ENCODE results near the gene FAH.

DNA sequence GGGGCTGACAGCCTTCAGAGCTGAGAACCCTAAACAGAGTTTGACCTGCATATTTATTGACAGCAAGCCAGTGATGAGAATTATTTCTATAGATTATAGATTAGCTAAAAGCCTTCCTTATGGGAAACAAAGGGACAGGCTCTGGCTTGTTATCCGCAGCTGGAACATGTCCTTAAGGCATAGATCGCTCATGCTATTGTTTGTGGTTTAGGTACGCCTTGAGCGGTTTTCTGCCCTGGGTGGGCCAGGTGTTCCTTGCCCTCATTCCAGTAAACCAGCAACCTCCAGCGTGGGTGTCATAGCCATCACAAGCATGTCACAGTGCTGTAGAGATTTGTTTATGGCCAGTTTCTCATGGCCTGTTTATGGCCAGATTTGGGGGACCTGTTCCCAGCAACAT, 10.2 kb upstream of the FAH start:
- TF ChIP-seq, protein P1, sequence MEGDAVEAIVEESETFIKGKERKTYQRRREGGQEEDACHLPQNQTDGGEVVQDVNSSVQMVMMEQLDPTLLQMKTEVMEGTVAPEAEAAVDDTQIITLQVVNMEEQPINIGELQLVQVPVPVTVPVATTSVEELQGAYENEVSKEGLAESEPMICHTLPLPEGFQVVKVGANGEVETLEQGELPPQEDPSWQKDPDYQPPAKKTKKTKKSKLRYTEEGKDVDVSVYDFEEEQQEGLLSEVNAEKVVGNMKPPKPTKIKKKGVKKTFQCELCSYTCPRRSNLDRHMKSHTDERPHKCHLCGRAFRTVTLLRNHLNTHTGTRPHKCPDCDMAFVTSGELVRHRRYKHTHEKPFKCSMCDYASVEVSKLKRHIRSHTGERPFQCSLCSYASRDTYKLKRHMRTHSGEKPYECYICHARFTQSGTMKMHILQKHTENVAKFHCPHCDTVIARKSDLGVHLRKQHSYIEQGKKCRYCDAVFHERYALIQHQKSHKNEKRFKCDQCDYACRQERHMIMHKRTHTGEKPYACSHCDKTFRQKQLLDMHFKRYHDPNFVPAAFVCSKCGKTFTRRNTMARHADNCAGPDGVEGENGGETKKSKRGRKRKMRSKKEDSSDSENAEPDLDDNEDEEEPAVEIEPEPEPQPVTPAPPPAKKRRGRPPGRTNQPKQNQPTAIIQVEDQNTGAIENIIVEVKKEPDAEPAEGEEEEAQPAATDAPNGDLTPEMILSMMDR (IDR thresholded peaks at IDR 0.05; ENCODE audit: low read depth, low read length), result no peak
- TF ChIP-seq POLR2A (IDR thresholded peaks at IDR 0.05; ENCODE audit: extremely low read depth, insufficient read length) (no peak), MYC (IDR thresholded peaks at IDR 0.05; ENCODE audit: low read depth, low read length) (no peak)
